ENCODE results near the gene DEFB124. TPM values are rescaled to one million over a fixed set of nuclear protein-coding genes. Genes with fewer than 3 reads are reported as not detected.
"Not testable (repeated sequence)": the region's sequence is repeated elsewhere in the genome, so short reads cannot be mapped to it uniquely, and the experiment has no call there.

The DEFB124 gene
- total RNA-seq, 1 donor from 2014 or later = not detected

DNA sequence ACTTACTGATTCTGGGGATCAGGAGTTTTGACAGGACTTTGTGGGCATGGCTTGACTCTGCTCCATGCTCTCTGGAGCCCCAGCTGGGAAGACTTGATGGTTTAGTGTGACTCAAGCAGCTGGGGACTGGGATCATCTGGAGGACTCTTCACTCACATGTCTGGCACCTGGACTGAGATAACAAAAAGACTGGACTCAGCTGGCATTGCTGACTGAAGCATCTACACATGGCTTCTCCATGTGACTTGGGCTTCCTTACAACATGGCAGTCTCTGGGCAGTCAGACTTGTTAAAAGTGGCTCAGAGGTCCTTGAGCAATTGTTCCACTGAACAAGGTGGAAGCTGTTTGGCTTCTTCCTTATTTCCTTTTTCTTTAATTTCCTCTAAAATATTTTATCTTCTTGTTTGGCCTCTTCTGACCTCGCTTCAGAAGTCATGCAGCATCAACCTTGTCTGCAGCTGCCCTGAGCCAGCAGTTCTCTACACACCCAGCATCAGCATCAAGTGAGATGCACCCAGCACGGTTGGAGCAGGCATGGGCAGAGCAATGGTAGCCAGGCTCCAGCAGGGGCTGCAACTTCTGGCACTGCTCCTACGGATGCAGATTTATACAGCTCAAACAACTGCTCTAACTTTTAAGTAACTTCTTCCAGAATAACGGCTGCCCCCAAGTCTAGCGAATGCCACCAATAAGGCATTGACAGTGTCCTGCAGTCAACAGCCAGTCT lies 33.8 kb upstream of the DEFB124 start:
- DNase-seq (ENCODE audit: extremely low spot score, unreplicated experiment) = no peak
- no peaks in the 10 kb centered on the region for H3K9me3 Mint-ChIP-seq (ENCODE audit: unreplicated experiment)
- H3K4me1 Mint-ChIP-seq (ENCODE audit: unreplicated experiment) = no peaks in the 10 kb centered on the region
- no peak overlapping the region for H3K4me3 Mint-ChIP-seq (ENCODE audit: unreplicated experiment)
- TF ChIP-seq, protein P1, sequence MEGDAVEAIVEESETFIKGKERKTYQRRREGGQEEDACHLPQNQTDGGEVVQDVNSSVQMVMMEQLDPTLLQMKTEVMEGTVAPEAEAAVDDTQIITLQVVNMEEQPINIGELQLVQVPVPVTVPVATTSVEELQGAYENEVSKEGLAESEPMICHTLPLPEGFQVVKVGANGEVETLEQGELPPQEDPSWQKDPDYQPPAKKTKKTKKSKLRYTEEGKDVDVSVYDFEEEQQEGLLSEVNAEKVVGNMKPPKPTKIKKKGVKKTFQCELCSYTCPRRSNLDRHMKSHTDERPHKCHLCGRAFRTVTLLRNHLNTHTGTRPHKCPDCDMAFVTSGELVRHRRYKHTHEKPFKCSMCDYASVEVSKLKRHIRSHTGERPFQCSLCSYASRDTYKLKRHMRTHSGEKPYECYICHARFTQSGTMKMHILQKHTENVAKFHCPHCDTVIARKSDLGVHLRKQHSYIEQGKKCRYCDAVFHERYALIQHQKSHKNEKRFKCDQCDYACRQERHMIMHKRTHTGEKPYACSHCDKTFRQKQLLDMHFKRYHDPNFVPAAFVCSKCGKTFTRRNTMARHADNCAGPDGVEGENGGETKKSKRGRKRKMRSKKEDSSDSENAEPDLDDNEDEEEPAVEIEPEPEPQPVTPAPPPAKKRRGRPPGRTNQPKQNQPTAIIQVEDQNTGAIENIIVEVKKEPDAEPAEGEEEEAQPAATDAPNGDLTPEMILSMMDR (IDR thresholded peaks at IDR 0.05) = no peak
- H3K27ac Mint-ChIP-seq (ENCODE audit: unreplicated experiment) = no peak overlapping the region
- no peaks in the 10 kb centered on the region for H3K36me3 Mint-ChIP-seq (ENCODE audit: unreplicated experiment)
- peaks cover 24% of the 10 kb centered on the region for H3K27me3 Mint-ChIP-seq (ENCODE audit: unreplicated experiment)

- no peak overlapping the region for H3K27ac Mint-ChIP-seq (ENCODE audit: unreplicated experiment)
- no peaks in the 10 kb centered on the region for H3K9me3 Mint-ChIP-seq (ENCODE audit: unreplicated experiment)
- no peaks in the 10 kb centered on the region for H3K4me1 Mint-ChIP-seq (ENCODE audit: unreplicated experiment)
- H3K27me3 Mint-ChIP-seq (ENCODE audit: unreplicated experiment) = peaks cover 24% of the 10 kb centered on the region
- no peaks in the 10 kb centered on the region for H3K36me3 Mint-ChIP-seq (ENCODE audit: unreplicated experiment)
- no peak overlapping the region for H3K4me3 Mint-ChIP-seq (ENCODE audit: unreplicated experiment)
- DNase-seq (ENCODE audit: extremely low spot score, unreplicated experiment) = no peak
- TF ChIP-seq, protein P1 (IDR thresholded peaks at IDR 0.05) = no peak
Observed at GRCh38 chr20:31505903-31506302, 31.0 kb upstream of the DEFB124 start.

DNA sequence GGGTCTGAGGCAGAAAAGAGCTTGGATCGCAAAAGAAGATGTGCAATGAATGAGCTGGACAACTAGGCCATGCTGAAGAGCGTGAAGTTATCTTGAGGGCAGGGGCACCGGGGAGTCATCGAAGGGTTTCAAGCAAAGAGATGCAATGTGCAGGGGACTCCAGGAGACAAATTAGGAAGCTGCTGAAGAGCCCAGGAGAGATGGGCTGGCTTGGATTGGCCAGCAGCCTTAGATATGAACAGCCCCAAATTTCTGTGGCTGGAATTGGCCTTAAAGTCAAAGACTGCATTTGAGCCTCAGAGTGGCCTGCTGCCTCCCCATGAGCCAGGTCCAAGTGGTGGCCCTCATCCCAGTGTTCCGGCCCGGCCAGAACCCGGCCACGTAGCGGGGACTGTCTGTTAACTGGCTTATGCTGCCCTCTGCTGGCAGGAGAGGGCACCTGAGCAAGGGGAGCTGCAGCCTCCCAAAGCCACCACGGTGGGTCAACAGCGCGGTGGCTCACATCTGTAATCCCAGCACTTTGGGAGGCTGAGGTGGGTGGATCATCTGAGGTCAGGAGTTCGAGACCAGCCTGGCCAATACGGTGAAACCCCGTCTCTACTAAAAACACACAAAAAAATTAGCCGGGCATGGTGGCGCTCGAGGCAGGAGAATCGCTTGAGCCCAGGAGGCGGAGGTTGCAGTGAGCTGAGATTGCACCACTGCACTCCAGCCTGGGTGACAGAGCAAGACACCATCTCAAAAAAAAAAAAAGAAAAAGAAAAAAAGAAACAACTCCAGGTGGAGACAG lies 28.2 kb upstream of the DEFB124 start:
- not testable (repeated sequence) for H3K4me1 Mint-ChIP-seq (ENCODE audit: unreplicated experiment); H3K9me3 Mint-ChIP-seq (ENCODE audit: unreplicated experiment); H3K4me3 Mint-ChIP-seq (ENCODE audit: unreplicated experiment); H3K27ac Mint-ChIP-seq (ENCODE audit: unreplicated experiment); H3K36me3 Mint-ChIP-seq (ENCODE audit: unreplicated experiment)
- peak; percentile 91 for DNase-seq (ENCODE audit: extremely low spot score, unreplicated experiment)
- peaks cover 28% of the 10 kb centered on the region for H3K27me3 Mint-ChIP-seq (ENCODE audit: unreplicated experiment)
- TF ChIP-seq, protein P1 (IDR thresholded peaks at IDR 0.05) = peak; percentile 99

- no peak for DNase-seq (ENCODE audit: extremely low spot score, unreplicated experiment)
- H3K4me3 Mint-ChIP-seq (ENCODE audit: unreplicated experiment) = no peak overlapping the region
- H3K4me1 Mint-ChIP-seq (ENCODE audit: unreplicated experiment) = peaks cover 13% of the 10 kb centered on the region
- H3K27ac Mint-ChIP-seq (ENCODE audit: unreplicated experiment) = no peak overlapping the region
- peaks cover 28% of the 10 kb centered on the region for H3K27me3 Mint-ChIP-seq (ENCODE audit: unreplicated experiment)
- no peaks in the 10 kb centered on the region for H3K9me3 Mint-ChIP-seq (ENCODE audit: unreplicated experiment)
- H3K36me3 Mint-ChIP-seq (ENCODE audit: unreplicated experiment) = no peaks in the 10 kb centered on the region
- TF ChIP-seq, protein P1 (IDR thresholded peaks at IDR 0.05) = no peak
Observed at GRCh38 chr20:31500527-31500926, 25.6 kb upstream of the DEFB124 start.

DNA sequence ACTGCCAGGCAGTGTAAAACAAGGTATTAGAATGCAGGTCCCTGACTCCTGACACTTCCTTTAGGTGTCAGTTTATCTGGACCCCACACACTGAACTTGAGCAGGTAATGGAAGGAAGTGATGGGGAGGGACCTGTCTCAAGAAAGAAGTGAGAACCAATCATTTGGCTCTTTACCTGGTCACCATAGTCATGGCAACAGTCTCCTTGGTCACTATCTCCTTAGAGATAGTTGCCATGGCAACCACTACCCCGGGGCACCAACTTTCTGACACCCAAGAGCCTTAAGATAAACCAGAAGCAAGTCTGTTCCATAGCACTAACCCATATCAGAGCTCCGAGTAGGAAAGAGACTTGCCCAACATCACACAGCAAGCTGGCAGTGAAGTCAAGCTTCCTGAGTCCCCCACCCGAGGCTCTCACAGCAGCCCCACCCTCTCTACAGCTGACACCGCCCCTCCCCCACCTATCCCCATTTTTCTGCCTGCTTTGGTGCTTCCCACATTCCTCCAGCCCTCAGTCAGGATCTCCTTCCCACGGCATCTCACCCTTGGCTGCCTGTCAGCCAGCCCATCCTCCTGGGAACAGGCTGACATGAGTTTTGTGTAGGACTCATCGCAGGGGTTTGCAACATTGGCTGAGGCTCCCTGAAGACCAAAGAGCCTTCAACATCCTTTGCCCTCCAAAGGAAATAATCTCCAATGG lies 23.1 kb upstream of the DEFB124 start:
- TF ChIP-seq, protein P1 (IDR thresholded peaks at IDR 0.05) = no peak
- no peak for DNase-seq (ENCODE audit: extremely low spot score, unreplicated experiment)
- peaks cover 31% of the 10 kb centered on the region for H3K27me3 Mint-ChIP-seq (ENCODE audit: unreplicated experiment)

More for the DNA sequence above, 23.1 kb upstream of the DEFB124 start:
- H3K4me1 Mint-ChIP-seq (ENCODE audit: unreplicated experiment) = peaks cover 13% of the 10 kb centered on the region
- H3K36me3 Mint-ChIP-seq (ENCODE audit: unreplicated experiment) = no peaks in the 10 kb centered on the region
- no peaks in the 10 kb centered on the region for H3K9me3 Mint-ChIP-seq (ENCODE audit: unreplicated experiment)
- H3K27ac Mint-ChIP-seq (ENCODE audit: unreplicated experiment) = no peak overlapping the region
- no peak overlapping the region for H3K4me3 Mint-ChIP-seq (ENCODE audit: unreplicated experiment)

Measured in osteocyte (in vitro differentiated cells).